Fibroblast of skin of abdomen (primary cell): ENCODE results near the gene SEC63. TPM values are rescaled to one million over a fixed set of nuclear protein-coding genes. Genes with fewer than 3 reads are reported as not detected.
"Not testable (repeated sequence)": the region's sequence is repeated elsewhere in the genome, so short reads cannot be mapped to it uniquely, and the experiment has no call there.

ENCODE experiments used
- DNase-seq: peaks from one replicate; pipeline ENCODE4 v3.0.0-alpha.2; 2013
- polyA plus RNA-seq, 2 experiments: library from polyadenylated mRNA; unstranded; fragments of 120-200 nt; gene quantifications; one replicate each; pipeline ENCODE4 v1.2.1, GENCODE V29; 2013; ENCODE audit not compliant: insufficient read length in 2 of 2

Gene SEC63, protein sequence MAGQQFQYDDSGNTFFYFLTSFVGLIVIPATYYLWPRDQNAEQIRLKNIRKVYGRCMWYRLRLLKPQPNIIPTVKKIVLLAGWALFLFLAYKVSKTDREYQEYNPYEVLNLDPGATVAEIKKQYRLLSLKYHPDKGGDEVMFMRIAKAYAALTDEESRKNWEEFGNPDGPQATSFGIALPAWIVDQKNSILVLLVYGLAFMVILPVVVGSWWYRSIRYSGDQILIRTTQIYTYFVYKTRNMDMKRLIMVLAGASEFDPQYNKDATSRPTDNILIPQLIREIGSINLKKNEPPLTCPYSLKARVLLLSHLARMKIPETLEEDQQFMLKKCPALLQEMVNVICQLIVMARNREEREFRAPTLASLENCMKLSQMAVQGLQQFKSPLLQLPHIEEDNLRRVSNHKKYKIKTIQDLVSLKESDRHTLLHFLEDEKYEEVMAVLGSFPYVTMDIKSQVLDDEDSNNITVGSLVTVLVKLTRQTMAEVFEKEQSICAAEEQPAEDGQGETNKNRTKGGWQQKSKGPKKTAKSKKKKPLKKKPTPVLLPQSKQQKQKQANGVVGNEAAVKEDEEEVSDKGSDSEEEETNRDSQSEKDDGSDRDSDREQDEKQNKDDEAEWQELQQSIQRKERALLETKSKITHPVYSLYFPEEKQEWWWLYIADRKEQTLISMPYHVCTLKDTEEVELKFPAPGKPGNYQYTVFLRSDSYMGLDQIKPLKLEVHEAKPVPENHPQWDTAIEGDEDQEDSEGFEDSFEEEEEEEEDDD
- polyA plus RNA-seq (2013, experiment 1 of 2; ENCODE audit: insufficient read length): 177 TPM
- polyA plus RNA-seq (2013, experiment 2 of 2; ENCODE audit: insufficient read length): 190 TPM

DNA sequence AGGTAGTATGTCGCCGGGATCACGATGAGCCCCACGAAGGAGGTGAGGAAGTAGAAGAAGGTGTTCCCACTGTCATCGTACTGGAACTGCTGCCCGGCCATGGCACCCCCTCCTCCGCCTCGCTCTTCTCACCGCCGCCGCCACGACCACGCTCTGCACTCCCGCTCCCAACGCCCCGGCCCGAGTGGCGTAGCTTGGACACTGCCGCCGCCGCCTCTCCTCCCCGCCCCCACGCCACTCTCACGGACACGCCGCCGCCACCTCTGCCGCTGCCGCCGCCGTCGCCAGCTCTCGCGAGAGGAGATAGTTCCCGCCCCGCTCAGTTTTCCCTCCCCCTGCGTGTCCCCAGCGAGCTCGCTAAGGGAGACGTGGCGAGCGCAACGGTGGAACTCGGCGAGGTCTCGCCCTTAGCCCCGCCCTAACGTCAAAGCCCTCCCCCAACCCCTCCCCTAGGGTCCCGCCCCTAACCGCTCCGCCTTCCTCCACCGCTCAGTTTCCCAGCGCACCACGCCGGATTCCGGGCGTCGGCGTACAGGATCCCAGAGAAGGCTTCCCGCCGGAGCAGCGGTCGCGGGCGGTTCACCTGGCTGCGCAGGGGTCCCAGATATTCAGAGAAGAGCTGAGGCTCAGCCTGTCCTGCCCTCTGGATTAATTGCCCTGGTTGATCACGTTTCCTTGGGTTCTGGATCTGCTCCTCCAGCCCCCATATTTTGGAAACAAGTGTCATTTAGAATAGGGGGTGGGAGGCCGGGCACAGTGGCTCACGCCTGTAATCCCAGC is at the start of gene SEC63:
Gene SEC63 (minus strand): TSS at position 300 of the 780 bp plus-strand sequence. CDS start 199 bp downstream, at position 101.
- peak; percentile 98 for DNase-seq

DNA sequence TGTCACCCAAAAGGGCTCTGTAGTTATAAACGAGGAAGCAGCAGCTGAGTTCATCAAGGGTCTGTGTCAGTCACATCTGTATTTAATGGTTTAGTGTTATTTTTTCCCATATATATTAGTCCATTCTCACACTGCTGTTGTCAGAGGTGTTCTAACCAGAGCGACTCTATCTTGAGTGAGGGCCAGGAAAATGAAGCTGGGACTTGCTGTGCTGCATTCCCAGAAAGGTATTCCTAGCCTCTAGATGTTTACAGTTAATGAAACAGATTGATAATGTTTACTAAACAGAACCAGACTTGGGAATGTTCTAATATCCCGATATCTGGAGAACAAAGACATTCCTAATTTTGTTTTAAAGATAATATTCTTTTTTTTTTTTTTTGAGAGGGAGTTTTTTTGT is 48.0 kb upstream of the SEC63 start:
- DNase-seq: no peak

DNA sequence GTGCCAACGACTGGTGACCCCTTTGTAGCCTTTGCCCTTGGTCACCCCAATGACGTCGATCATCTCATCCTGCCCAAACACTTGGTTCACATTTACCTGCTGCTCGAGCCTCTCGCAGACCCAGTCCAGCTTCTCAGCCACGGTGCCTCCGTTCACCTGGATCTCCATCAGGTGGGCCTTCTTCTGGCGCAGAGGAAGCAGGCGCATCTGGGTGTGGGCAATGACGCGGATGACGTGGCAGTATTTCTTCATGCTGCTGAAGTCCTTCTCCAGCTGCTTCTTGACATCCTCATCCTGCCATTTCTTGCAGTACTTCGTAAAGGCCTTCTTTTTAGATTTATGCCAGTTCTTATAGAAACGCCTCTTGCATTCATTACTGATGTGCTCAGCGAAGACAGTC is 46.9 kb upstream of the SEC63 start:
- DNase-seq: no peak

DNA sequence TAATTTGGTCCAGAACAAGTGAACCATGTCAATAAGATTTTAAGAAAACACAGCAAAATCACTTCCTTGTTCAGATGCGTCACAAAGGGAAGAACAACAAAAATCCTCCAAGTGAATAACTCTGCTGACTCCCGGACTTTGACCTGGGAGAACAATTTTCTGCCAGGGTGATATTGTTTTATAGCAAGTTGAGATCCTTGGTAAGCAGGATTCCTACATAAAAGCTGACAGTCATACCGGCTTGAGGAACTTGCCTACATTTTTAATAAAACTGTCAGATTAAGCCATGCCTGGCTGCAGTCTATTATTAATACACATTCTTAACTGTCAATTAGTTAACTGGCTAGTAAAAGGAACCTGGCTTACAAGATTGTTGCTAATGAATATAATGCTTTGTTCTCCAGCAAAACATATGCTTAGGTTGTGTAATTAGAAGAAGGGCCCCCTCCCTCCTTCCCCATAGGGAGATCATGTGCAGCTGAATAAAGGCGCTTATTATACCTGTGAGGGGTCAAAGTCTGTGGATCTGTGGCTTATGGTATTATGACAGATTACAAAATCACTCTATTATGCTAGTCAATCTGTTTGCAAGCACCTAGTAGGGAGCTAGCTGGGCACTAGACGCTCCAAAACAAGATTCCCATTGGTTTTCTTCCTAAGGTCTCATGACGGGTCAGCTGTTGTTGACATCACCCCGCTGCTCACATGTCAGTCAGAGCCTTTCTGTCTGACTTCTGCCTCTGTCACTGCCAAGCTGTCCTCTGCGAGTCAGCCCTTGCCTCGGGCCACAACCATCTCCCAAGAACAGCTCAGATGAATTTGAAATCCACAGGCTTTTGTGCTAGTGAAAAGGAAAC is 44.6 kb upstream of the SEC63 start:
- no peak for DNase-seq

DNA sequence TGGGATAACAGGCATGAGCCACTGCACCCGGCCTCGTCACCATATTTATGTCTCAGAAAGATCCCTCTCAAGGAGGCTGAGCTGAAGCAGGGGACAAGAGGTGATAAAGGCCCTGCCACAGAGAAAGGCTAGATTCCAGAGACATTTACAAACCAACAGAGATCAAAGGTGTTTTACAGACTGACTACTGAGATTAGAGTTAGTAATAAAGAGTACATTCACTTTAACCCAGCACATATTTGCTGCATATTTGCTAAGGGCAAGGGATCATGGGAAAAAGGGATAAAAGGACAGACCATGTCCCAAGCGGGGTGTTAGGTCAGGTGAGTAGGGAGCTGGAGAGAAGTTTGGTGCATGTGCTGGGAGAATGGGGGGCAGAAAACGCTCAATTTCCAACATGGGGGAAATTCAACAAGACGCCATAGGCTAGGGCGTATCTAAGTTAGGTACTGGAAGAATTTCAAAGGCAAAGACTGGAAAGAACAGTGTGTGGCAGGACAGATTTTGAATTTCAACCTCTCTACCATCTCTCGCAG is 43.8 kb upstream of the SEC63 start:
- DNase-seq: no peak

DNA sequence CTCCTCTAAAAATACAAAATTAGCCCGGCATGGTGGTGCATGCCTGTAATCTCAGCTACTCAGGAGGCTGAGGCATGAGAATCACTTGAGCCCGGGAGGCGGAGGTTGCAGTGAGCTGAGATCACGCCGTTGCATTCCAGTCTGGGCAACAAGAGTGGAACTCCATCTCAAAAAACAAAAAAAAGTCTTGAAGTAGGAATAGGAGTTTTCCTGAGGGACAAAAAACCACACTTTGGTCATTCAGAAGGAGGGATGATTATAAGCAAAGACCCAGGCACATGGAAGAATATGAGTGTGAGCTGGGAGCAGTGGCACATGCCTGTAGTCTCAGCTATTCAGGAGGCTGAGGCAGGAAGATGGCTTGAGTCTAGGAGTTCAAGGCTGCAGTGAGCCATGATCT is 42.3 kb upstream of the SEC63 start:
- DNase-seq: not testable (repeated sequence)

DNA sequence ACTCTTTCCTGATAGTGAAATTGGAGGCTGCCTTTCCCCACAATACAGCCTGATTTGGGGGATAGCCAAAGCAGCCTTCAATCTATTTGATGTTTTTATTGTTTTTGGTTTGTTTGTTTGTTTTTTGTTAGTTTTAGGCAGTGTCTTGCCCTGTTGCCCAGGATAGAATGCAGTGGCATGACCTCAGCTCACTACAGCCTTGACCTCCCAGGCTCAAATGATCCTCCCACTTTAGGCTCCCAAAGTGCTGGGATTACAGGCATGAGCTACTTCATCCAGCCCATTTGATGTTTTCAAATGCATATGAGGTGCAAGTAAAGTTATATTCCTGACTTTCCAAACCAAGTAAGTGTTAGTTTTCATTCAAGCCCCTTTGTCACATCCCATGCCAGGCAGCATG is 41.3 kb upstream of the SEC63 start:
- no peak for DNase-seq

DNA sequence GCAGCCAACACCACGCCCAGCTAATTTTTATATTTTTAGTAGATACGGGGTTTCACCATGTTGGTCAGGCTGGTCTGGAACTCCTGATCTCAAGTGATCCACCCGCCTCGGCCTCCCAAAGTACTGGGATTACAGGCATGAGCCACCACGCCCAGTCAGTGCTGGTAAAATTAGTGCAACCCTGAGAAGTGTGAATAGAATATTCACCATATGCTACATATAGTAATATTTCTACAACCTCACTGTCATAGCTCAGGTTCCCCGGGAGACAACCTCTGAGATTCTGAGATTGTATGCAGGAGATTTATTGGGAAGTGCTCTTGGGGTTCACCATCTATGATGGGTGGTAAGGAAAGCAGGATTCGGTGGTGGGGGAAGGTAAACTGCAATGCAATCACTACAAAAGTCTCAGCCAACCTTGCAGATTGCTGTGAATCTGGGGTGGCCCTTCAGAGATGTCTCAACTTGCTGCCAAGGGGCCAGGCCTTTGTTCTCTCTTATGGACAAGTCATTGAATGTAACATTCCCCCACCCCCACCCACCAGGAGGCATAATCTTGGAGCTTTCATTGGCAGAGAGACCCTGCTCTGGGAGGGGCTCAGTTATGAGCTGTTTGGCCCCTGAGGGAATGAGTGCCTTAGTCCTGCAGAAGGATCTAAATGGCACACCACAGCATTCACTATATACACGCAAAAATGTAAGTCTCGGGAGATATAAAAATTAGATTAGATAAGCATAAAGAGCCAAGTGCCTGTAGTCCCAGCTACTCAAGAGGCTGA is 34.0 kb upstream of the SEC63 start:
- DNase-seq: no peak

DNA sequence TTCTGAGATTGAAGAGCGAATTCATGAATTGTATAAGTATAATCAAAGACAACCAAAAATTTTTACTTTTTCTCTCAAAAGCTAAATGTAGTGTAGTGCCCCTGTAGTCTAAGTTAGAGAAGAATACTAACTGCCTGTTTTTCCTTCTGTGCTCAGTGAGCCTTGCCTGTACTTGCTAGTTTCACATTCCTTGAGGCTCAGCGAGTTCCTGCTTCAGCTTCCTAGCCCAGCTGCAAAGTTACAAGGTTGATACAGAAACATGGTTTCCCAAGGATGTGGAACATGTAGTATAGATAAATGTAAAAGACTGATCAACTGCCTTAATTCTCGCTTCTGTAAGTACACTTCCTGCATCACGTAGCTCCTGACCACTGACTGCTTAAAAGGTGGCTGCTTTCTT is 33.1 kb upstream of the SEC63 start:
- DNase-seq: no peak

DNA sequence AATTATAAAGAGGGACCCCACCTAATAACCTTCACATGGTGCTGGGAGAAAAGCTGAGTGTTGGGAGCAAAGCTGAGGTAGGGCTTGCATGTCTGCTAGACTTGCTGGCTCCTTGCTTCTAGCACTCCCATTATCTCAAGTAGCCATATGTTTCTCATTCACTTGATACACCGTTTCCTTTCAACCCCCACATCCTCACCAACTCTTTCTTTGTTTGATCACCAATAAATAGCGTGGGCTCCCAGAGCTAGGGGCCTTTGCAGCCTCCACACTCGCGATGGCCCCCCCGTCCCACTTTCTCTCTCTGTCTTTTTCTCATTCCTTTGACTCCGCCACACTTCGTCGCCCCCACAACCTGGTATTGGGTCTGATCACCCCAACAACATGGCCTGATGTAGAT is 32.6 kb upstream of the SEC63 start:
- DNase-seq: not testable (repeated sequence)

DNA sequence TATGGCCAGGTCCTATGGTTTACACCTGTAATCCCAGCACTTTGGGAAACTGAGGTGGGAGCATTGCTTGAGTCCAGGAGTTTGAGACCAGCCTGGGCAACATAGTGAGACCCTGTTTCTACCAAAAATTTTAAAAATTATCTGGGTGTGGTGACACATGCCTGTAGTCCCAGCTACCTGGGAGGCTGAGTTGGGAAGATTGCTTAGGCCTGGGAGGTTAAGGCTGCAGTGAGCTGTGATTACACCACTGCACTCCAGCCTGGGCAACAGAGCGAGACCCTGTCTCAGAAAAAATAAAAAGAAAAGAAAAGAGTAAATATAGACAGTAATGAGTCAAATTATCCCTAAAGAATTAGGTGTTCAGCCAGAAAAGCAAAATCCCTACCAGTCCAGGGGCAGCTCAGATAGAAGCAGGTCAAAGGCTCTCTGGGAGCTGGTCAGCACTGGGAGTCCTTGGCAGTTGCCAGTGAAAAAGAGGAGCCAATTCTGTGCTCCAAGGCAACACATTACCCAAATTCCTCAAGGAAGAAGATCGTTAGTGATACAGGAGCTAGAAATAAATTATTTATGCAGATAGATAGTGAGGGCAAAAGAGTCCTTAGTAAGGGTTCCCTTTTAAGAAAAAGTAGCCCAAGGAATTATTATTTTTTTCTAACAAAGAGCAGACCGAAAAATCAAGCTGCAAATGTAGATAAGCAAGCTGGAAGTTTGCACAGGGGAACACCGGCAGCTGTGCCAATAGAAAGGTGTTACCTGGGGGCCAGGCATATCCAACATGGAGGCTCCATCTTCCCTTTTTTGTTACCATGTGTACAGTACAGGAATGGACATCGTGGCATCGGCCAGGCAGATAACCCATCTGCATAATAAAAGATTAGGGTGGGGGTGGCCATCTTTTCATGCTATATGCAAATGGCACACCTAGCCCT is 31.4 kb upstream of the SEC63 start:
- no peak for DNase-seq

DNA sequence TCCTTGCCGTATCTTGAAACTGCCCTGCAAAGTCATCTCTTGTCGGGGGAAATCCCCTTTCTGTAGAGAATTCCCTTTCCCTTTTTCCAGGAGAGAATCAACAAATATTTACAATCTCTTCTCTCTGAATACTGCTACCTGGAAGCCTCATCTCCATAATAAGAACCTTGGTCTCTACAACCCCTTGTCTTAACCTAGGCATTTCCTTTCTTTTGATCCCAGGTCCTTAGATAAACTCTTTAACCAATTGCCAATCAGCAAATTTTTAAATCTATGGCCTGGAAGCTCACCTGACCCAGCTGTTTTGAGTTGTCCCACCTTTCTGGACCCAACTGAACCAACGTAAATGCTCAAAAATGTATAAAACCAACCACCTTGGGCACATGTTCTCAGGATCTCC is 30.6 kb upstream of the SEC63 start:
- DNase-seq: no peak

DNA sequence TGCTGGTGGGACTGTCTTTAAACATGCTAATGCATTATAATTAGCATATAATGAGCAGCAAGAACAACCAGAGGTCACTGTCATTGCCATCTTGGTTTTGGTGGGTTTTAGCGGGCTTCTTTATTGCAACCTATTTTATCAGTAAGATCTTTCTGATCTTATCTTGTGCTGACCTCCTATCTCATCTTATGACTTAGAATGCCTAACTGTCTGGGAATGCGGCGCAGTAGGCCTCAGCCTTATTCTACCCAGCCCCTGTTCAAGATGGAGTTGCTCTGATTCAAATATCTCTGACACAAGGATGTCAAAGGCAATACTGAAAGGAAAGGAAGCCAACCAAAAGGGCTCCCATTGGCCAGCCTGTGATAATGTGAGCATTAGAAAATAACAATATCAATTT is 29.8 kb upstream of the SEC63 start:
- no peak for DNase-seq

DNA sequence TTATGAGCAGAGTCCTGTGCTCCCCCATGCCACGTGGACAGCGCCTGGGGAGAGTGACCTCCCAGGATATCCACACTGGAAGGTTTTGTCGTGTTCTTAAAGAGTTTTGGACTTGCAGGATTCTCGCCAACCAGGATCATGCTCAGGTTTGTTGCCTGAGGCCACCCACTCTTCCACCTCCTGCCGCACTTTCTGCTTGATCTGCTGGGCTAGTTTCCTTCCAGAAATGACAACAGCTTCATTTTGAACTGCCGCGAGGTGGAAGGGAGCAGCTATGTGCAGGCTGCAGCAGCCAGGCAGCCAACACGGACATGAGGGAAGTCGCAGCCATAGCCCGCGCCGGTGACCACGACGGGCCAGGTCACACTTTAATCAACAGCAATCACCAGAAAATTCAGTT is 27.7 kb upstream of the SEC63 start:
- no peak for DNase-seq

DNA sequence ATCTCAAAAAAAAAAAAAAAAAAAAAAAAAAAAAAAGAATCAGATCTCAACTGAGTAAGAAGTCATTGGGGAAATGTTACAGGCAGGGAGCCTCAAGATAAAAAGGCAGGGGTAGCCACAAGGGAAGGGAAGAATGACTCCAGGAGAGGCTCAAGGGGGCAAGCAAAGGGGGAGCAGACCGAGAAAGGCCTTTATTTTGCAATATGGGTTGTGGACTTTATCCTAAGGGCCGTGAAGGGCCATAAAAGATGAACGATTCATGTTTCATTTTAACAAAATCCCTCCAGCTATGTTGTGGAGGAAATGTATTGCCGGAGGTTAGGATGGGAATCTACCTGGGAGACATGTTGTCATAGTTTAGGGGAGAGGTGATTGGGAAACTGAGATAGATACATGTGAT is 25.8 kb upstream of the SEC63 start:
- DNase-seq: no peak

DNA sequence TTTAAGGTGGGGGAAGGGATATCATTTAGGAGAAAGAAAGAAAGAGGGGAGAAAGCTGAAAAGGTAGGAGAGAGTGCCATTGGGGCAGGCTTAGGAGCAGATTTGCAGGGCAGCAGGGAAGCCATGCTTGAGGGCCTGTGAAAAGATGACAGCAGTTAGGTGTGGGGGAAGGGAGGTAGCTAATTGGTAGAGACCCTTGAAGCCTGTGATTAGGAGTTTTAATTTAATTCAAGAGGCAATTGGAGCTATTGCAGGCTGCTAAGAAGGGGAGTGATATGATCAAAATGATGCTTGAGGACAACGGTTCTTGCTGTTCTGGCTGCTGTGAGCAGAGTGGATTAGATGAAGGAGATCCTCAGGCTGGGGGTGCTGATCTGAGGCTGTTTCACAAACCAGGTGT is 24.5 kb upstream of the SEC63 start:
- no peak for DNase-seq

DNA sequence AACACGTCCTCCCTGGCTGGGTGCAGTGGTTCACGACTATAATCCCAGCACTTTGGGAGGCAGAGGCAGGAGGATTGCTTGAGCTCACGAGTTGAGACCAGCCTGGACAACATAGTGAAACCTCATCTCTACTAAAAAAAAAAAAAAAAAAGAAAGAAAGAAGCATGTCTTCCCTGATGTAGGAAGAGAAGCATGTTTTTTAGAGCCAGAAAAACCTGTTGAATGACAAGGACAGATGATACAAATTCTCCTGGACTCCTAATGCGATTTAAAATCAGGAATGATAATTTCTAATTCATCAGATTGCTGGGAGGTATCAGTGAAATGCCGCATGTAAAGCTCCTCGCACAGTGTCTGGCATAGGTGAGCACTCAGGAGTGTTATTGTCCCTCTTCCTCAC is 23.7 kb upstream of the SEC63 start:
- DNase-seq: no peak

DNA sequence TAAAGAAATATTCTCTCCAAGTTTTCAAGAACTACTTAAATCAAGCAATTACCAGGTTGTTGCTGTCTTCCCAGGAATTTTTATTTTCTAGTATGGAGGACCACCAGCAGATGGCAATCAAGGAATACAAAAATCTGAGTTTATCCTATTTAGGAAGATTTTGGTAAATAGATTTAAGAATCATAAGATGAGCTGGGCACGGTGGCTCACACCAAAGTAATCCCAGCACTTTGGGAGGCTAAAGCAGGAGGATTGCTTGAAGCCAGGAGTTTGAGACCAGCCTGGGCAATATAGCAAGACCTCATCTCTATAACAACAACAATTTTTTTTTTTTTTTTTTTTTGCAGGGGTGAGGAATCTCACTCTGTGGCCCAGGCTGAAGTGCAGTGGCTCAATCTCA is 19.3 kb upstream of the SEC63 start:
- peak; percentile 29 for DNase-seq

DNA sequence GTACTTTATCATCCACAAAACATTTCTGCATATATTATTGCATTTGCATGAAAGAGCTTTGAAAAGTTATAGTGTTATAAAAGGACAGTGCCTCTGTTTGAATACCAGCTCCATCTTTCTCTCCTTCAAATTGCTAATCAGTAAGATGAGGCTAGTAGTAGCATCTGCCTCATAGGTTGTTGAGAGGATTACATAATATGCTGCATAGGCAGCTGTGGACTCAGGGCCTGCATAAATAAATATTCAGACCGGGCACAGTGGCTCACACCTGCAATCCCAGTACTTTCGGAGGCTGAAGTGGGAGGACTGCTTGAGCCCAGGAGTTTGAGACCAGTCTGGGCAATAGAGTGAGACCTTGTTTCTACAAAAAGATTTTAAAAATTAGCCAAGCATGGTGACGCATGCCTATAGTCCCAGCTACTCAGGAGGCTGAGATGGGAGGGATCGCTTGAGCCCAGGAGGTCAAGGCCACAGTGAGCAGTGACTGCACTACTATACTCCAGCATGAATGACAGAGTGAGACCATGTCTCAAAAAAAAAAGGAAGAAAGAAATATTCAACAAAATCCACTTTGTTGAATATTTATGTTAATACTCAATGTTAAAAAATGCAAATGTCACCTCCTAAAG is 18.3 kb upstream of the SEC63 start:
- DNase-seq: no peak
